ENCODE measurements around the gene ZNF133.
"Not testable (repeated sequence)": the region's sequence is repeated elsewhere in the genome, so short reads cannot be mapped to it uniquely, and the experiment has no call there.

ZNF133 gene

GRCh38 chr20:18331694-18332093 is 43.4 kb downstream of the ZNF133 start:
- no peak overlapping the region for H3K4me3 ChIP-seq (ENCODE audit: control insufficient read depth, low read depth, low read length)
- DNase-seq (ENCODE audit: low read depth): no peak
- TF ChIP-seq CTCF (IDR thresholded peaks at IDR 0.05; ENCODE audit: control insufficient read depth, insufficient read depth, low read depth, low read length, missing control alignments): no peak

- not testable (repeated sequence) for DNase-seq (ENCODE audit: low read depth); H3K4me3 ChIP-seq (ENCODE audit: control insufficient read depth, low read depth, low read length)
Measured at GRCh38 chr20:18349749-18350148, 61.4 kb downstream of the ZNF133 start.

- no peak for DNase-seq (ENCODE audit: low read depth)
- no peak for TF ChIP-seq CTCF (IDR thresholded peaks at IDR 0.05; ENCODE audit: control insufficient read depth, insufficient read depth, low read depth, low read length, missing control alignments)
- no peak overlapping the region for H3K4me3 ChIP-seq (ENCODE audit: control insufficient read depth, low read depth, low read length)
Measured at GRCh38 chr20:18359854-18360253, 71.5 kb downstream of the ZNF133 start.

GRCh38 chr20:18360635-18361034 is 72.3 kb downstream of the ZNF133 start:
- H3K4me3 ChIP-seq (ENCODE audit: control insufficient read depth, low read depth, low read length): no peak overlapping the region
- no peak for TF ChIP-seq CTCF (IDR thresholded peaks at IDR 0.05; ENCODE audit: control insufficient read depth, insufficient read depth, low read depth, low read length, missing control alignments)
- no peak for DNase-seq (ENCODE audit: low read depth)

GRCh38 chr20:18361678-18362077 is 73.4 kb downstream of the ZNF133 start:
- no peak for TF ChIP-seq CTCF (IDR thresholded peaks at IDR 0.05; ENCODE audit: control insufficient read depth, insufficient read depth, low read depth, low read length, missing control alignments)
- no peak overlapping the region for H3K4me3 ChIP-seq (ENCODE audit: control insufficient read depth, low read depth, low read length)
- DNase-seq (ENCODE audit: low read depth): no peak

- no peak overlapping the region for H3K4me3 ChIP-seq (ENCODE audit: control insufficient read depth, low read depth, low read length)
- TF ChIP-seq CTCF (IDR thresholded peaks at IDR 0.05; ENCODE audit: control insufficient read depth, insufficient read depth, low read depth, low read length, missing control alignments): no peak
- no peak for DNase-seq (ENCODE audit: low read depth)
Measured at GRCh38 chr20:18362916-18363315, 74.6 kb downstream of the ZNF133 start.

- H3K4me3 ChIP-seq (ENCODE audit: control insufficient read depth, low read depth, low read length): no peak overlapping the region
- DNase-seq (ENCODE audit: low read depth): no peak
- TF ChIP-seq CTCF (IDR thresholded peaks at IDR 0.05; ENCODE audit: control insufficient read depth, insufficient read depth, low read depth, low read length, missing control alignments): no peak
Measured at GRCh38 chr20:18363708-18364107, 75.4 kb downstream of the ZNF133 start.
